Amniotic epithelial cell (primary cell): ENCODE measurements around the gene IQSEC3.
"Not testable (repeated sequence)": the region's sequence is repeated elsewhere in the genome, so short reads cannot be mapped to it uniquely, and the experiment has no call there.

ENCODE experiments used
- DNase-seq: peaks from one replicate; pipeline ENCODE4 v3.0.0-alpha.2; 2010; ENCODE audit warnings: low read depth

IQSEC3 gene

DNA sequence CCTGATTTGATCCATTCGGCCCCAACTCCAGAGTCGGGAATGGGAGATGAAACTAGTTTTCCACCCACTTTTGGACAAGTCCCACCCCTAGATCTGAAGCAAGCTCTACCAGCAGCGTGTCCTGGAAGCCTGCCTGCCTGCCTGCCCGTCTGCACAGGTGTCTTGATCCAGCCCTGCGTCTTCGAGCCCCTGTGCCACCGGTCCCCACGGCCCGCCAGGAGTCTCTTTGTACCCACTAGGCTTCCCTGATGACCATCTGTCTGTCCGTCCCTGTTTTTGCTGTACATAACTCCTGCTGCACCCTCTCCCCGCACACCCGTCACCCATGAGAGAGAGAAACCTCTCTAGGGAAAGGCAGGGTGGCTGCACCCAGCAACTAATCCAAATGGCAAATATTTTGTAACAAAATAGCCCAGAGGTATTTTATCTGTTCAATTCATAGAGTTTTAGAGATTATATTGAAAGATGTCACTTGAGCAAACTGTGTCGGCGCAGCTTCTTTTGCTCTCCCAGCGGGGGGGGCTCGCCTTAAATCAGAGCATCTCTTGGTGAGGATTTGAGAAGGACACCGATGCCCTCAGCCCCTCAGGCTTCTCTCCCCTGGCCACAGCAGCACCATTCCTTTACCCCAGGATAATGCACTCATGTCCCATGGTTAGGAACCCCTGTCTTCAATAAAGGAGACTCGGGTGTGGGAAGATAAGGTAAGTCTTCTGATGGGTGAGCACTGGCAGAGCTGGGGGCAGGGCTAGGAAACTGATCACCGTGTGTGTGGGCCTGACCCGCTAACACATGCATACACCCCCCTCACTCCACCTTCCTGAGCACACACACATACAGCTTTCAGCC, 111.6 kb downstream of the IQSEC3 start:
- DNase-seq: no peak

DNA sequence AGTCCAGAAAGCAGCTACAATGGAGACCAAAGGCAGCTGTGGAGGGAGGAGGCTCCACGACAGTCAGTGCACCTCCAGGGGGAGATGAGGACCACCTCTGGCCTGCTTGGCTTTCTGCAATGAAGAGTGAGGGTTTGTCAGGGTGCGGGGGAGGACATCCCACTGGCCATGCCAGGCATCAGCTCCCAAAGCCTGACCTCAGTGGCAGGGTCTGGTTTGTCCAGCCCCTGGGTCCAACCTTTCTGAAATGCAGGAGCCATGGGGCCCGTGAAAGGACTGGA, 112.2 kb downstream of the IQSEC3 start:
- no peak for DNase-seq

DNA sequence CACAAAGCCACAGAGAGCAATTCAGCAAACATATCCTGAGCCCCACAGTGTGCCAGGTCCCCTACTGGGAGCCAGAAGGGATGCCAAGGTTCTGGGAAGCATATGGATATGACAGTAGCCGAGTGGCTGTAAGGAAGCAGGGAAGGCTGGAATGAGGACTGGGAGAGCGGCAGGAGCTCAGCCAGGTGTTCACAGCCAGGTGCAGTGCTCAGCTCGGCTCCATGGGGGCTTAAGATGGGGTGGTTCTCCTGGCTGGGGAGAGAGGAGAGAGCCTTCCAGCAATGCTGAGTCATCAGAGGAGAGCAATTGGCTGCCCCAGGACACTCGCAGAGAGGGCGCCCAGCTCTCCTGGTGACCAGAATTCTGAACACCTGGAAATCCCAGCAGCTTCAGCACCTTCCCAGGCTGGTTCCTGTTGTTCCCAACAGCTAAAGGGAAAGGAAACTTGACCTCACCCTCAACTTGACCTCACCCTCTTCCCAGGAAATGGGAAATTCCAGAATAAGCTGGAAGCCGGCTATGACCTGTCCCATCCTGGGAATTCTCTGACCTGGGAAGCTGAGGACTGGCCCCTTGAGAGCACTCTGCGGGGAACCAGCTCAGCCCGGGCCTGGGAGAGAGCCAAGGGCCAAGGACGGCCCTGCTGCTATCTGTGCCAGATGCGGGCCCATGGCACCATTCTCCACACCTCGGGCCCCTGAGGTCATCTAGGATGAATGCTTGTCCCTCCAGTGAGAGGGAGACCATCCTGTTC, 112.7 kb downstream of the IQSEC3 start:
- DNase-seq: no peak

DNA sequence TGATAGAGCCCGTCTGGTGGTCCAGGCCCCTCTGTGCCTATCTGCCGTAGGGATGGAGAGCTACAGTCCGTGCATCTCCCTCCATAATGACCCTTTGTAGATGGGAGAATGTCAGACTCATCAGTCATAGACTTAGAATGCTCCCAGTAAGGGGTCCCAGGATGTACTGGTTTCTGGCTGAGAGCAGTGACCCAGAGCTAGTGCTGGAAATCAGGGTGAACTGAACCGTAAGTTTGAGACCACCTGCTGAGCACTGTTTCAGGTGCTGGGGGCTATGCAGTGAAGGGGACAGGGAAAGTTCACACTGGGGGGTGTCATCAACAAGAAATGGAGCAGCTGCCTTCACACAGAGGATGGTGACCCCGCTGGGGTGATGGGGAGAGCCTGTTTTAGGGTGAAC, 113.3 kb downstream of the IQSEC3 start:
- DNase-seq: no peak

DNA sequence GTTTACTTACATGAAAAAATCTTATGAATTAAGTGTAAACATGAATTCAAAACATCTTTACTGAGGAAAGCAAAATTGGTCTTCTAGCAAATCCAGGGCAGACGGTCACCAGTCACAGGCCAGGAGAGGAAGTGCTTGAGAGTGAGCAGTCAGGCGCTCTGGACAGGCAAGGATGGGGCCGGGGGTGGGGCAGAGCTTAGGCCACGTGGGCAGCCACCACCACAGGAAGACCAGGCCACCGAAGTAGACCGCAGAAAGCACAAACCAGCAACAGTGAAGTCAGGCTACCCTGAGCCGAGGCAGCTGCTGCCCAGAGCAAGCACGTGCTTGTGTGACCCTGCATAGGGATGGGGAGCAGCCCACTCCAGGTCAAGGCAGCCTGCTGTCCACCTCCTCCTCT, 113.9 kb downstream of the IQSEC3 start:
- peak; percentile 60 for DNase-seq

DNA sequence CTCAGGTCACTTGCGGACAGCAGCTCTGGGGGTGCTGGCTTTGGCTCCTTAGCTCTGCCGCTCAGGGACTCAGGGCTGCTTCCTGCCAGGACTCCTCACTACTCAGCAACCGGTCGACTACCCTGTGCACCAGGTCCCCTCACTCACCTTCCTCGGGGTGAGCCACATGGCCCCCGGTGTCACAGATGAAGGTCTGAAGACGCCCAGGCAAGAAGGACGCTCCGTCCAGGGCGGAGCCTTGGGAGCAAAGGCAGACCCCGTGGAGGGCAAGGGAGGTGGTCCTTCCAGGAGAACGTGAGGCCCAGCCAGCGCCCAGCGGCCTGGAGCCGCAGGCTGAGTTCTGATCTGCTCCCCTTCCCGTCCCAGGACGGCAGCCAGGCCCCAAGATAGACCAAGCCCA, 115.4 kb downstream of the IQSEC3 start:
- no peak for DNase-seq

DNA sequence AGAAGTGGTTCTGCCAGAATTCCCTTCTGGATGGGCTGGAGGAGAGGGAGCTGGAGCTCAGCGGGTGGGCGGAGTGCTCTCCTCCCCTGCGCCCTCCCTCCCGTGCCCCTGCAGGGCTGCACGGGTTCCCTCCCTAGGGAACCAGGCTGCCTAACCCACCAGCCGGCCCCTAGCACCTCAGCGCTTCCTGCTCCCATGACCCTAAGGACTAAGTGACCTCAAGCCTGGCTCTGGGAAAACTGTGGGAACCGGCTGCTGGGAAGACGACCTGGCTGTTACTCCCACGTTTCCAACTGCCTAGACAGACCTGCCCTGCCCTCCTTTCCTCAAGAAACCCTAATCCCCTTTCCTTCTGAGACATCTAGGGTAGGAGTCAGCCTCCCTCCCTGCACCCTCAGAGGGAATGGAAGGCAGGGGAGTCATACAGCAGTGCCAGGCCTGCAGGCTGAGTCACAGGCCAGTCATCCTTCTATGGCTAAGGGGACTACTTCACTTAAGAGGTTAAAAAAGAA, 115.9 kb downstream of the IQSEC3 start:
- peak; percentile 95 for DNase-seq

DNA sequence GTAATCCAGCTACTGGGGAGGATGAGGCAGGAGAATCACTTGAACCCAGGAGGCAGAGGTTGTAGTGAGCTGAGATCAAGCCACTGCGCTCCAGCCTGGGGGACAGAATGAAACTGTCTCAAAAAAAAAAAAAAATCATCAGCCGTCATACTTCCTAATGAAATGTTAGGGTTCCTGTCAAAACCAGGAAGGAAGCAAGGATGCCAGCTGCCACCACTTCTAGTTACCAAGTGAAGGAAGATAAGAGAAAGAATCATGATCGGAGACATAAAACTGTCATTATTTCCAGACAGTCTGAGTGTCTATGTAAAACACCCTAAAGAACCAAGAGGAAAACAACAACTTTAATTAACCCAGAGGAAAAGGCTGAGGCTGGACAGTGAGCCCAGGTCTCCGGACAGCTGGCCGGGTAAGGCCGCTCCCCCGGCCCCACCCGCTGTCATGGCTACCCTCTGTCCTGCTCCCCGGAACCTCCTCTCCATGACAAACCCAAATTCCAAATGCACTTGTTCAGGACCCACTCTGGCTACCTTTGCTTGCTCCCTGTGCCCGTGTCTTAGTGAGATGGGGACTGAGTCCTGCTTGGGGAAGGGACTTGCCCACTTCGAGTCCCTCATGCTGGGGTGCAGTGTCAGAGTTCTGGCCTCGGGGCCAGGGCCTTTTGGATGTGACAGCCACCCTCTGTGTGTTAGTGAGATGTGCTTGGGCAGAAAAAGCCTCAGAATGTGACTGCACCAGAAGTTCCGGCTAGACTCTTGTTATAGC, 118.4 kb downstream of the IQSEC3 start:
- DNase-seq: no peak

DNA sequence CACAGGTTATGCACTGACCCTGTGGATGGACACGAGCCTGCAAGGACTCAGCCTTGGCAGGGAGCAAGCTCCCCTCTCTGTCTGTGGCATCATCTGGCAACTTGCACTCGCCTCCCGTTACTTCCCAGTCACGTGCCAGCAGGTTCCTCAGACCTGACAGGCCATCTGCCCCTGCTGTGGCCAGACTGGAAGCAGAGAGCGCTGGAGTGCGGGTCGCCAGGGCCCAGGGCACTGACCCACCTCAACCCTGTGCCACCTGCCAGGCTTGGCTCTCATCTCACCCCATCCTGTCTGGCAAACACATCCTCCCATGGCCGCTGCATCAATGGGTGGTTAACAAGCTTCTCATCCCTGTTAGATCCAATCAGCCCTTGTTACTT, 119.0 kb downstream of the IQSEC3 start:
- no peak for DNase-seq

DNA sequence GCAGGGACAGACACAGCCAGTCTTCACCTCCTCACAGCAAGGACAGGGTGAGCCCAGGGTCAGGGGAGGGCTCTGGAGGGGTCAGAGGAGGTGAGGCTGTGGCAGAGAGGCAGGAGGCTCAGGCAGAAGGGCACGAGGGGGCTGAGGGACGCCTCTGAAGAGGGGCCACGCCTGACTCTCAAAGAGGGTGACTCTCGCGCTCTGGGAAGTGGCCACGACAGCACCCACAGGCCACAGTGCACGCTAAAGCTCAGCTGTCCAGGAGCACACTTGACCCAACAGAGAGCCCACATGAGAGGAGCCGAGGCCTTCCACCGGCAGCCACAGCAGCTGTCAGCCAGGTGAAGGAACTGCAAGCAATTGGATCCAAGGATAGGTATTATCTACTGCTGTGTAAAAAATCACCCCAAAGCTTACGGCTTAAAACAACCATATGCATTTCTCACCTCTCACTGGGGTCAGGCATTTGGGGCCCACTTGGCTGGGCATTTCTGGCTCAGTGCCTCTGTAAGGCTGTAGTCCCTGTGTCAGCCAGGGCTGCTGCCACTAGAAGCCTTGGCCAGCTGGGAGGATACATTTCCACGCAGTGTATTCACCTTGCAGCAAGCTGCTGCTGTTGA, 119.5 kb downstream of the IQSEC3 start:
- DNase-seq: no peak

DNA sequence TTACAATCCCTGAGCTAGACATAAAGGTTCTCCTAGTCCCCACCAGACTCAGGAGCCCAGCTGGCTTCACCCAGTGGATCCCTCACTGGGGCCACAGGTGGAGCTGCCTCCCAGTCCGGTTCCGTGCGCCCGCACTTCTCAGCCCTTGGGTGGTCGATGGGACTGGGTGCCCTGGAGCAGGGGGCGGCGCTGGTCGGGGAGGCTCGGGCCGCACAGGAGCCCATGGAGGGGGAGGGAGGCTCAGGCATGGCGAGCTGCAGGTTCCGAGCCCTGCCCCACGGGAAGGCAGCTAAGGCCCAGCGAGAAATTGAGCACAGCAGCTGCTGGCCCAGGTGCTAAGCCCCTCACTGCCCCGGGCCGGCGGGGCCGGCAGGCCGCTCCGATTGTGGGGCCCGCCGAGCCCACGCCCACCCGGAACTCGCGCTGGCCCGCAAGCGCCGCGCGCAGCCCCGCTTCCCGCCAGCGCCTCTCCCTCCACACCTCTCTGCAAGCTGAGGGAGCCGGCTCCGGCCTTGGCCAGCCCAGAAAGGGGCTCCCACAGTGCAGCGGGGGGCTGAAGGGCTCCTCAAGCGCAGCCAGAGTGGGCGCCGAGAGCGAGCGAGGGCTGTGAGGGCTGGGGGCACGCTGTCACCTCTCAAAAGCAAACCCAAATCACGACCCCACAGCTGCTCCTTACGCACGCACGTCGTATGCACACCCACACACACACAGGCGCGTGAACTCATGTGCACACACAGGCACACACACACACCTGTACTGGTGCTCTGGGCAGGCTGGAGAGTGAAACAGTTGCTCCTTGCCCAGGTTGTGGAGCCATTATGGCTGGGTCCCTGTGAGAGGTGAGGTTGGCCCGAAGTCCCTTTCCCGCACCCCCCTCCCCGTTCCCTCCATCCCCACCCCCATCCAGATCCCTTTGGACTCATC, 121.7 kb downstream of the IQSEC3 start:
- not testable (repeated sequence) for DNase-seq

DNA sequence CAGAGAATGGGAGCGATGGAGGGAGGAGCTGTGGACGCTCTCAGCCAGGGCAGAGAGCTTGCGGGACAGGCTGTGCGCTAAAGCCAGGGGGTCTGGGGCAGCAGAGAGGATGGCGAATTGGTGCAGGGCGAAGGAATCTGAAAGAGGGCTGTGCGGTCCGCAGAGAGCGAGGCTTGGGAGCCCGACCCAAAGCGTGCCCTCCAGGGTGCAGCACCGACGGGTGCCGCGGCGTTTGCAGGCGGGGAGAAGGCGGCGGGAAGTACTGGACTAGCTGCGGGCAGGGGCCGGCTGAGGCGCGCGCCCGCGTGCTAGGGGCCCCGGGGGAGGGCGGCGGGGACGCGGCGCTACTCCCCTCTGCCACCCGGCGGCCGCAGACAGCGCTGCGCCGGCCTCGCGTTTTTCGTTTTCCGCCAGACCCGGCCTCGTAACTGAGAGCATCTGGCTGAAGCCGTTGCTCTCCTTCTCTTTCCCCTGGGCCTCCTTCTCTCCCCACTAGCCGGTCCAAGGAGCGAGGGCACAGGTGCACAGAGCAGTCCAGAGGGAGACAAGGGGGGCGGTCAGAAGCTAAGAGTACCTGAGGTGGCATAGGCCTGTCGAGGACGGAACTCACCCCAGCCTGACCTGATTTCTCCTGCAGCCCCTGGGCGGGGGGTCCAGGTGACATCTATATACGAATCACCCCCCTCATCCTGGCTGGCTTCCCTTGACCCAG, 122.5 kb downstream of the IQSEC3 start:
- peak; percentile 45 for DNase-seq

DNA sequence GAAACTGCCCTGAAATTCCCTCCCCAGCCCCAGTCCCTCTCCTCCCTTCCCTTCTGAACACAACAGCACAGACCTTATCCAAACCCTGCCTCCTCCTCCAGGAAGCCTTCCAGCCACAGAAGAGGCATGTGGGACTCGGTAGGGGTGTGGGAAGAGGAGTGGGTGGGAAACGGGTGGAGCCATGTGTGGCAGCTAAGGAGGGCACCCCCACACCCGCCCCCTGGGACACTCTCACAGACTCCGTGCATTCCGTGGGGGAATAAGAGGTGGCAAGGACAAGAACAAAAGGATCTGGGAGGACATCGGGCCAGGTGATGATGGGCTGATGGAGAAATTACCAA, 123.0 kb downstream of the IQSEC3 start:
- DNase-seq: no peak

DNA sequence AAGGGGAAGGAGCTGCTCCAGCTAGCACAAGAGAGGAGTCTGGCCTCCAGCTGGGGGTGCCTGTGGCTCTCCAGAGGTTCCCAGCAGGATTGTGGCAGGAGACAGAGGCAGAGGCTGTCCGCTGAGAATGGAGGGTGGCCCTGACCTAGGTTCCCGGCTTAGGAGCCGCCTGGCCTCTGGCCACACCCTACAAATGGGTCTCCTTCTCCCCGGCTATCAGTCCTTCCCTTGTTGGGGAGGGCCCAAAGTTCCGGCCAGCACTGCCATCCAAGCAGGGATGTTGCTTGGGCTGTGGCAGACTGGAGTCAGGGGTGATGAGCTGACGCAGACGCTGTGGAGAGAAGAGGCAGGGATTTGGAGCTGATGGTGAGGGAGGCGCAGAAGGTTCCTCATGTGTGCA, 124.3 kb downstream of the IQSEC3 start:
- no peak for DNase-seq

DNA sequence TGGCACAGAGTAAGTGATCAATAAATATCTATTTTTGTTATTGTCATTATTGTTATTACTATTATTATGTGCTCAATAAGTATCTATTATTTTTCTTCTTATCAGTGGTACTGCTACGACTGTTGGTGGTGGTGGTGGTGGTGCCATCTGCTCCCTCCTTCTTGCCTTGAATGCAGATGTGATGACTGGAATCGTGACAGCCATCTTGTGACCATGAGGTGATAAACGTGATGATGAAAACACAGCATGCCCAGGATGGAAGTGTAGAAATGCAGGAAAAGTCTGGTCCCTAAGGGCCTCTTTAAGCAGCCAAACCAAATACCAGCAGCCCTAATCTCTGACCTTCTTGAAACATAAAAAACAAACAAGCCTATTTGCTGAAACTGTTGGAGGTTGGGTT, 125.0 kb downstream of the IQSEC3 start:
- DNase-seq: no peak

DNA sequence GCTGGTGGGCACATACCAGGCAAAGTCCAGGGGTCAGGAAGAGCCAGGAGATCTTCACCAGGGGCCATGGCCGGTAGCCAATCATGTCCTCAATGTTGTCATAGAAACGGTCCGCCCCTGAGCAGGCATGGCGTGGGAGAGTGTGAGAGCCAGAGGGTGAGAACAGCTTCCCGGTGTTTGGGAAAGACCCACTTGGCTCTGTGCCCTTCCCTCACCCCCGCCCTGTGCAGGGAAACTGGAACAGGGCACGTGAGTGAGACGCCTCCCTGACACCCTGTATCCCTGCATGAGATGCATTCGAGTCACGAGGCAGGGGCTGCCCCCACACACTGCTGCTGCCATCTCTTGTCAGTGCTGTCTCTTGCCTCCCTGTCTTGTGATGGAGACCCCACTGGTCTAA, 126.7 kb downstream of the IQSEC3 start:
- DNase-seq: no peak

DNA sequence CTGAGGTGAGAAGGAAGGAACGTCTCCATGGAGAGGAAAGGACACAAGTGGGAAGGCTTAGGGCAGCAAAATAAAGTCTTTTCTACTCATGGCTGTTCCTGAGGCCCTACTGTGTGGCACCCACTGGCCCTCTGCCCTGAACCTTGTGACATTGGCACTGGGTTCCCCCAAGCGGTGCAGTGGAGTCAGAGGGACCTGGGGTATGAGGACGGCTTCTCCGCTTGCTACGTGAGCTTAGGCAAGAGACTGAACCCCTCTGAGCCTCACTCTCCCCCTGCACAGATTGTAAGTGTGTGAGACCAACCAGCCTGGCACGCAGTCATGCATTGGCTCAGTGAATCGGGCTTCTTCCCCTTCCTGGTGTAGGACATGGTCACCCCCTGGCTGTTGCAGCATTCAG, 127.7 kb downstream of the IQSEC3 start:
- DNase-seq: no peak

DNA sequence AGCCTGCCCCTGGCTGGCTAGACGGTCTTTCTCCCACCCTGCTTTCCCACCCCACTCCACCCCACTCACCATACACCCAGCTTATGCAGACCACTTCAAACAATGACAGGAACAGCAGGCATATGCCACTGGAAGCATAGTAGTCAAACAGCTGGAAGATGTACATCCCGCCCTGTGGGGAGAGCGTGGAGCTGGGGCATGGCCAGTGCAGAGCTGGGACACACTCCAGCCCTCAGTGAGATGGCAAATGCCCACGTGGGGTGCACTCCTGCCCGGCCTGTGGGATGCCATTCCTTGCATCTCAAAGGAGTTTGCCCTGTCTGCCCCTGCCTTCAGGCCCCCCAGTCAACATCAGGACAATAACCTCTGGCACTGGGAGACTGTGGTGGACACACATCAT, 128.6 kb downstream of the IQSEC3 start:
- DNase-seq: no peak

DNA sequence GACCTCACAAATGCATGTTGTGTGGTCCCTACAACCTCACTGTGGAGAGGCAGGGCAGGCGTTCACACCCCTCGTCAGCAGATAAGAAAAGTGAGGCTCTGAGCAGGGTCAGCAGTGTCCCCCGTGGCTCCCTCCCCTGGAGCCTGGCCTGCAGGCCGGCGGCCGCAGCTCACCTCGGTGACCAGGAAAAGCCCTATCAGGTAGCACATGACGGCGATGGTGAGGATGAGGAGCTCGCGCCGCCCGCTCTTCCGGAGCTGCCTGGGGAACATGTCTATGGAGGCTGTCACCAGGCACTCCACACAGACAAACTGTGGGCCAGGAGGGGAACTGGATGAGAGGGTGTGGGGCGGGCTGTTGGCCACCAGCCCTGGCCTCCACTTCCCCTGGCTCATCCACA, 129.4 kb downstream of the IQSEC3 start:
- DNase-seq: no peak

DNA sequence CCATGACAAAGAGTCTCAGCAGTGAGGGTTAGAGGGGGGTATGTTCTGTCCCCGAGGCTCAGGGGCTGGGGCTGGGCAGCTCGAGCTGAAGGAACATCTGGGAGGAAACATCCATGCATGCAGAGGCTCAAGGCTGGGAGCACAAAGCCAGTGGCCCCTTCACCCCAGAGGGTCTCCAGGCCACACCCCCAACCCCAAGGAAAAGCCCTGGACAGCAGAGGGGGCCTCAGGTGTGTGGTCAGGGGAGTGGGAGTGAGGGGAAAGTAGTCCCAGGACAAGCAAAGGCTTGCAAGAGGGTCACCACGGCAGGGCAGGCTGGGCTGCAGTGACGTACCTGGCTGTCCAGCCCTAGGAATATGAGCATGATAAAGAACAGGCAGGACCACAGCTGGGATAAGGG, 129.9 kb downstream of the IQSEC3 start:
- no peak for DNase-seq

DNA sequence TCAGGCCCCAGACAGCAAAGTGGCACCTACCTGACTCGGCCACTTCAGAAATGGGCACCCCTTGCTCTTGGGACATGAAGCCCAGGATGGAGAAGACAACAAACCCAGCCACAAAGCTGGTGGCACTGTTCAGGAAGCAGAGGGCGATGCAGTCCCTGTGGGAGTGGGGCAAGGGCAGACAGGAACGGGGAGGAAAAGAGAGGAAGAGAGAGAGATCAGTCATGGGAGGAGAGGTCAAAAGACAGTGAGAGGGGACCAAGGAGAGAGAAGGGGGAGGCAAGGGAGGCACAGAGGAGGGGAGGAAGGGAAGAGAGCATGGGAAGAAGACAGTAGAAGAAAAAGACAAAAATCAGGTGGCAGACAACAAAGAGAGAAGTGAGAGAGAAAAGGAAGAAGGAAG, 130.8 kb downstream of the IQSEC3 start:
- DNase-seq: no peak
